A549 (cell line): ENCODE measurements around the gene N4BP2. TPM values are rescaled to one million over a fixed set of nuclear protein-coding genes. Genes with fewer than 3 reads are reported as not detected.

Source experiments
- ATAC-seq, 2 experiments: fragments of 200-7000 bp in 1 of 2; fragments of >200 bp in 1 of 2; cut with Nextera tagmentation in 1 of 2; cut with Tn5 transposase in 1 of 2; 3 replicates each; pipeline versions ENCODE4 v1.8.0 to v1.9.1; 2018 to 2020; ENCODE audit warnings: mild to moderate bottlenecking in 1 of 2, moderate library complexity in 1 of 2
- CTCF ChIA-PET: fragments of 300-600 bp; sonication (Branson Sonifier 250); formaldehyde crosslinking; extraction: SDS; loops from one replicate; lab custom pipeline; 2021; ENCODE audit warnings: antibody characterized with exemption, inconsistent platforms; lab: Yijun Ruan, JAX
- POLR2A ChIA-PET: fragments of 350-600 bp; formaldehyde crosslinking; extraction: SDS; loops from one replicate; lab custom pipeline; 2021; ENCODE audit warnings: antibody characterized with exemption, inconsistent platforms; lab: Yijun Ruan, JAX
- DNase-seq, 2 experiments: peaks; one replicate each; pipeline versions ENCODE4 v3.0.0 to v3.0.0-alpha.2; 2011 to 2016; ENCODE audit warnings: low read depth in 1 of 2, low spot score in 1 of 2
- FAIRE-seq: peaks from 2 replicates; lab custom pipeline; 2011; peaks lifted over from hg19 to GRCh38; lab: Jason Lieb, UNC
- H3K27ac ChIP-seq, 2 experiments: fragments of >200 bp; sonication (Bioruptor Twin); formaldehyde crosslinking; 3 replicates each; pipeline ENCODE4 v1.5.1; 2016 to 2017
- H3K4me1 ChIP-seq: fragments of >200 bp; sonication (Bioruptor Twin); formaldehyde crosslinking; 3 replicates; pipeline ENCODE4 v1.6.1; 2016
- H3K4me2 ChIP-seq: fragments of >200 bp; sonication (Bioruptor Twin); formaldehyde crosslinking; 3 replicates; pipeline ENCODE4 v1.6.1; 2016
- H3K4me3 ChIP-seq: fragments of >200 bp; sonication (Bioruptor Twin); formaldehyde crosslinking; 3 replicates; pipeline ENCODE4 v1.5.1; 2016
- H3K9me3 ChIP-seq: fragments of >200 bp; sonication (Bioruptor Twin); formaldehyde crosslinking; 3 replicates; pipeline ENCODE4 v1.6.1; 2016
- BHLHE40 ChIP-seq: IDR thresholded peaks from 2 replicates; pipeline ENCODE4 v1.6.1; 2012; ENCODE audit warnings: low read depth, low read length, inconsistent platforms
- CBX2 ChIP-seq: fragments of 200-600 bp; sonication (generic); IDR thresholded peaks from 2 replicates; pipeline ENCODE4 v1.6.1; 2016; ENCODE audit warnings: low read depth, mild to moderate bottlenecking, borderline replicate concordance
- CEBPB ChIP-seq, 2 experiments: fragments of >200 bp in 1 of 2; sonication (Bioruptor Twin) in 1 of 2; formaldehyde crosslinking in 1 of 2; IDR thresholded peaks; 2 replicates each; pipeline ENCODE4 v1.6.1; 2012 to 2016
- ESRRA ChIP-seq: fragments of 150-350 bp; IDR thresholded peaks from 2 replicates; pipeline ENCODE4 v1.6.1; 2014; ENCODE audit warnings: mild to moderate bottlenecking, low read length, borderline replicate concordance
- FOSL2 ChIP-seq, 2 experiments: fragments of 450-650 bp in 1 of 2; fragments of >200 bp in 1 of 2; sonication (Bioruptor Twin) in 1 of 2; formaldehyde crosslinking; IDR thresholded peaks; 2 replicates each; pipeline versions ENCODE4 v1.5.0 to v1.6.1; 2016 to 2020; ENCODE audit warnings: mild to moderate bottlenecking in 1 of 2, moderate library complexity in 1 of 2
- FOXS1 ChIP-seq: fragments of 250-450 bp; sonication (Bioruptor Pico); IDR thresholded peaks from 2 replicates; pipeline ENCODE4 v1.5.0; 2020; ENCODE audit warnings: mild to moderate bottlenecking, moderate library complexity
- HMGXB4 ChIP-seq: fragments of 250-450 bp; sonication (Bioruptor Pico); IDR thresholded peaks from 2 replicates; pipeline ENCODE4 v1.5.0; 2021; ENCODE audit warnings: mild to moderate bottlenecking, moderate library complexity, borderline replicate concordance
- HOXB5 ChIP-seq: fragments of 250-450 bp; sonication (Bioruptor Pico); IDR thresholded peaks from 2 replicates; pipeline ENCODE4 v1.5.0; 2020; ENCODE audit warnings: mild to moderate bottlenecking, moderate library complexity
- JUN ChIP-seq, 2 experiments: fragments of >200 bp; sonication (Bioruptor Twin); formaldehyde crosslinking; IDR thresholded peaks; 2 replicates in 1 of 2; 3 replicates in 1 of 2; pipeline ENCODE4 v1.6.1; 2016 to 2017
- KDM1A ChIP-seq: fragments of 200-600 bp; sonication (generic); IDR thresholded peaks from 2 replicates; pipeline ENCODE4 v1.6.1; 2016; ENCODE audit warnings: low read depth, mild to moderate bottlenecking
- MAX ChIP-seq: IDR thresholded peaks from 2 replicates; pipeline ENCODE4 v1.6.1; 2012
- MAZ ChIP-seq: fragments of 150-350 bp; IDR thresholded peaks from 2 replicates; pipeline ENCODE4 v1.6.1; 2014; ENCODE audit warnings: antibody characterized with exemption, low read depth, low read length, borderline replicate concordance
- NR3C1 ChIP-seq: fragments of >200 bp; sonication (Bioruptor Twin); formaldehyde crosslinking; IDR thresholded peaks from 3 replicates; pipeline ENCODE4 v1.6.1; 2017
- PHF8 ChIP-seq: fragments of 200-600 bp; sonication (generic); IDR thresholded peaks from 2 replicates; pipeline ENCODE4 v1.6.1; 2016; ENCODE audit warnings: low read depth, mild to moderate bottlenecking, antibody characterized with exemption, moderate library complexity, borderline replicate concordance
- POLR2A ChIP-seq: IDR thresholded peaks from 2 replicates; pipeline ENCODE4 v1.6.1; 2012; ENCODE audit warnings: mild to moderate bottlenecking, low read length
- POLR2AphosphoS2 ChIP-seq: conservative IDR thresholded peaks from 2 replicates; pipeline ENCODE4 v1.6.1; 2012; ENCODE audit warnings: low read length, improper control_type of control experiment, inconsistent platforms
- RNF2 ChIP-seq: fragments of 200-600 bp; sonication (generic); IDR thresholded peaks from 2 replicates; pipeline ENCODE4 v1.6.1; 2016; ENCODE audit warnings: low read depth, mild to moderate bottlenecking, antibody characterized with exemption, moderate library complexity, borderline replicate concordance
- SREBF2 ChIP-seq: fragments of 450-650 bp; IDR thresholded peaks from 2 replicates; pipeline ENCODE4 v1.6.1; 2014; ENCODE audit warnings: mild to moderate bottlenecking, moderate library complexity
- TFCP2L1 ChIP-seq: fragments of 250-450 bp; sonication (Bioruptor Pico); IDR thresholded peaks from 2 replicates; pipeline ENCODE4 v1.5.0; 2021; ENCODE audit warnings: mild to moderate bottlenecking
- USF2 ChIP-seq: fragments of 450-650 bp; IDR thresholded peaks from 2 replicates; pipeline ENCODE4 v1.6.1; 2014; ENCODE audit warnings: antibody characterized with exemption
- ZNF302 ChIP-seq: fragments of 250-450 bp; sonication (Bioruptor Pico); IDR thresholded peaks from 2 replicates; pipeline ENCODE4 v1.9.0; 2021; ENCODE audit warnings: inconsistent platforms, mild to moderate bottlenecking, moderate library complexity
- ZSCAN20 ChIP-seq: fragments of 250-450 bp; sonication (Bioruptor Pico); IDR thresholded peaks from 2 replicates; pipeline ENCODE4 v1.8.0; 2022; ENCODE audit warnings: mild to moderate bottlenecking, moderate library complexity
- WGBS: methylation state at CpG from one replicate; pipeline ENCODE4 v1.1.6; 2017; ENCODE audit errors: missing lambda C conversion rate; 5-methylcytosine and 5-hydroxymethylcytosine counted together
- polyA plus RNA-seq, 4 experiments: library from polyadenylated mRNA; depleted of rRNA in 3 of 4; stranded (reverse); fragments of >200 nt; fragmentation: RNase III in 1 of 4; extraction: RNeasy Plus Mini Kit Qiagen cat#74134 plus additional on column Dnase treatment in 1 of 4; gene quantifications; 2 replicates in 3 of 4; 3 replicates in 1 of 4; pipeline ENCODE4 v1.2.3, GENCODE V29; 2011 to 2017

N4BP2 gene
- polyA plus RNA-seq, 2 of the 4 experiments (the other 2 are of a cell fraction) = 2.7 to 10.4 TPM

GRCh38 chr4:40190880-40191815 lies 134.5 kb downstream of the N4BP2 start (continued):
- TF ChIP-seq MAX (0 out of 2 replicates have a peak, but pooled peaks have one; percentile 38), ZSCAN20 (CRISPR knock-in tag) (no peak), MAZ (no peak), POLR2AphosphoS2 (no peak), USF2 (no peak), ZNF302 (CRISPR knock-in tag) (no peak), RNF2 (no peak), NR3C1 (no peak), POLR2A (no peak), HMGXB4 (CRISPR knock-in tag) (no peak), FOSL2 (IDR thresholded peaks at IDR 0.05) (no peak), FOSL2 (CRISPR knock-in tag; IDR thresholded peaks at IDR 0.05) (peak; percentile 68), PHF8 (no peak), KDM1A (no peak), BHLHE40 (no peak), JUN (IDR thresholded peaks at IDR 0.05) (peak; percentile 54 to 63; a peak in 4 of 5 replicates), TFCP2L1 (CRISPR knock-in tag) (no peak)

- POLR2A ChIA-PET = interaction anchor here (0.6 to 1.3 kb wide), 2 partner anchors 124 to 136 kb away, joined by 3 to 4 read pairs; no protein-coding TSS in a partner anchor
- CTCF ChIA-PET = interaction anchor here (0.7 to 1.5 kb wide), 6 partner anchors 59 to 201 kb away, joined by 3 to 7 read pairs (median 4); no protein-coding TSS in a partner anchor
- Histone ChIP-seq H3K9me3 (no peaks in the 10 kb centered on the region), H3K27ac (peak overlapping the region; percentile 73 to 82), H3K4me2 (peak overlapping the region; percentile 75), H3K4me3 (no peak overlapping the region), H3K4me1 (peaks cover 51% of the 10 kb centered on the region)
- WGBS = 50% methylated on average over 8 of the region's 8 CpGs
- TF ChIP-seq FOXS1 (CRISPR knock-in tag) = no peak
- no peak for TF ChIP-seq ZNF302 (CRISPR knock-in tag)
- TF ChIP-seq HOXB5 = no peak
- no peak for TF ChIP-seq CBX2
- no peak for TF ChIP-seq SREBF2
- no peak for TF ChIP-seq POLR2AphosphoS2
- TF ChIP-seq ESRRA = no peak
- TF ChIP-seq CEBPB (IDR thresholded peaks at IDR 0.05) = no peak
- DNase-seq (no peak), ATAC-seq (no peak), FAIRE-seq (no peak)
These were observed 135.7 kb downstream of the N4BP2 start for GRCh38 chr4:40192114-40193015.
